T-cell (primary cell): ENCODE data around the gene DEAF1. TPM values are rescaled to one million over a fixed set of nuclear protein-coding genes. Genes with fewer than 3 reads are reported as not detected.

Source experiments
- ATAC-seq, 4 experiments: fragments of 200-7000 bp in 3 of 4; fragments of 150-1000 bp in 1 of 4; cut with Tn5 transposase; replicated peaks in 1 of 4; 1 replicate in 3 of 4; 2 replicates in 1 of 4; pipeline ENCODE4 v1.10.0; 2021; ENCODE audit warnings: moderate library complexity in 3 of 4, mild to moderate bottlenecking in 2 of 4, moderate number of reproducible peaks in 1 of 4
- CTCF ChIA-PET, 2 donors: fragments of 300-600 bp; sonication (Branson Sonifier 250); formaldehyde crosslinking; loops; one replicate each; lab custom pipeline; 2022; ENCODE audit warnings: antibody characterized with exemption in 2 of 2; lab: Charles Lee
- POLR2A ChIA-PET, 2 donors: fragments of 300-600 bp; sonication (Branson Sonifier 250); formaldehyde crosslinking; loops; one replicate each; lab custom pipeline; 2022; ENCODE audit warnings: antibody characterized with exemption in 2 of 2; lab: Charles Lee
- DNase-seq, 35 experiments: peaks; one replicate each; pipeline versions ENCODE4 v3.0.0 to v3.0.0-alpha.2; 2013 to 2023
- H3K27ac ChIP-seq: one replicate; pipeline ENCODE4 v1.5.1; 2013; ENCODE audit warnings: low read length
- H3K27me3 ChIP-seq, 2 experiments: replicated peaks in 1 of 2; 1 replicate in 1 of 2; 2 replicates in 1 of 2; pipeline versions ENCODE4 v1.6.1 to v1.7.0; 2013; ENCODE audit warnings: low read length in 1 of 2, mixed read lengths in 1 of 2; ENCODE audit not compliant: control insufficient read depth in 2 of 2, insufficient read depth in 2 of 2; ENCODE audit errors: extremely low read depth in 1 of 2
- H3K36me3 ChIP-seq, 2 donors: 1 replicate in 1 of 2; 2 replicates in 1 of 2; pipeline versions ENCODE4 v1.6.1 to v1.7.0; 2013; ENCODE audit warnings: low read length in 1 of 2; ENCODE audit not compliant: control insufficient read depth in 2 of 2, insufficient read depth in 1 of 2; ENCODE audit errors: extremely low read depth in 1 of 2
- H3K4me1 ChIP-seq, 2 experiments: 1 replicate in 1 of 2; 2 replicates in 1 of 2; pipeline versions ENCODE4 v1.6.1 to v1.7.0; 2013; ENCODE audit warnings: low read length in 2 of 2, mixed read lengths in 1 of 2; ENCODE audit not compliant: insufficient read depth in 2 of 2, control insufficient read depth in 1 of 2; ENCODE audit errors: extremely low read depth in 1 of 2
- H3K4me3 ChIP-seq, 2 donors: 1 replicate in 1 of 2; 2 replicates in 1 of 2; pipeline versions ENCODE4 v1.5.1 to v1.7.0; 2013; ENCODE audit warnings: mild to moderate bottlenecking in 2 of 2, low read length in 1 of 2, moderate library complexity in 1 of 2; ENCODE audit not compliant: control insufficient read depth in 1 of 2; ENCODE audit errors: extremely low read depth in 1 of 2
- H3K9me3 ChIP-seq: 2 replicates; pipeline ENCODE4 v1.7.0; 2013
- H3K27ac Mint-ChIP-seq, 2 donors: one replicate each; pipeline ENCODE4 v1.8.0; 2020 to 2021; ENCODE audit warnings: mild to moderate bottlenecking in 2 of 2, mixed read lengths in 2 of 2
- H3K27me3 Mint-ChIP-seq, 2 donors: one replicate each; pipeline ENCODE4 v1.8.0; 2021 to 2022; ENCODE audit warnings: mixed read lengths in 2 of 2
- H3K36me3 Mint-ChIP-seq: one replicate; pipeline ENCODE4 v1.8.0; 2021; ENCODE audit warnings: mixed read lengths
- H3K4me1 Mint-ChIP-seq, 3 donors: one replicate each; pipeline ENCODE4 v1.8.0; 2020 to 2022; ENCODE audit warnings: mixed read lengths in 3 of 3, mild to moderate bottlenecking in 1 of 3
- H3K4me3 Mint-ChIP-seq, 3 donors: one replicate each; pipeline ENCODE4 v1.8.0; 2020 to 2022; ENCODE audit warnings: mild to moderate bottlenecking in 3 of 3, mixed read lengths in 3 of 3, moderate library complexity in 3 of 3
- H3K9me3 Mint-ChIP-seq, 3 donors: one replicate each; pipeline ENCODE4 v1.8.0; 2020 to 2022; ENCODE audit warnings: mixed read lengths in 3 of 3
- WGBS: methylation state at CpG from one replicate; pipeline ENCODE4 v1.1.5; 2013; ENCODE audit warnings: missing lambda C conversion rate; ENCODE audit not compliant: insufficient coverage; 5-methylcytosine and 5-hydroxymethylcytosine counted together
- total RNA-seq, 35 experiments: library from RNA in 6 of 35; stranded (reverse) in 6 of 35; fragments of 120-200 nt in 1 of 35; gene quantifications; one replicate each; pipeline versions ENCODE4 v1.2.1 to v1.2.4 and lab custom pipeline; 2013 to 2026

Gene DEAF1
- total RNA-seq, 5 donors from 2014 or later (not counting 1 experiment from before 2014, with no cell fraction given), result 55.8 to 121 (median 57.3) TPM

GRCh38 chr11:612961-613300 lies 82.1 kb downstream of the DEAF1 start:
- Histone ChIP-seq H3K9me3 (no peaks in the 10 kb centered on the region), H3K27me3 (no peaks in the 10 kb centered on the region), H3K27ac (peak overlapping the region; percentile 28), H3K4me1 (peaks cover 4 to 44% of the 10 kb centered on the region in 2 experiments), H3K36me3 (peaks cover 10 to 62% of the 10 kb centered on the region in 2 donors), H3K4me3 (no peak overlapping the region)
- 96% methylated on average over 10 of the region's 10 CpGs for WGBS
- H3K4me3 Mint-ChIP-seq, result no peak overlapping the region
- no peaks in the 10 kb centered on the region for H3K27me3 Mint-ChIP-seq
- DNase-seq (no peak), ATAC-seq (no peak)
- no peaks in the 10 kb centered on the region for H3K9me3 Mint-ChIP-seq
- no peak overlapping the region for H3K27ac Mint-ChIP-seq
- H3K4me1 Mint-ChIP-seq, result peaks cover 14 to 28% (median 19%) of the 10 kb centered on the region in 3 donors
- ChIA-PET POLR2A (no interaction called here), CTCF (no interaction called here)
- peaks cover 9% of the 10 kb centered on the region for H3K36me3 Mint-ChIP-seq

- Histone ChIP-seq H3K27me3 (no peaks in the 10 kb centered on the region), H3K4me1 (peaks cover 4 to 44% of the 10 kb centered on the region in 2 experiments), H3K9me3 (no peaks in the 10 kb centered on the region), H3K4me3 (no peak overlapping the region), H3K27ac (no peak overlapping the region), H3K36me3 (peaks cover 15 to 68% of the 10 kb centered on the region in 2 donors)
- WGBS, result 91% methylated on average over 21 of the region's 27 CpGs
- Mint-ChIP-seq H3K27me3 (no peaks in the 10 kb centered on the region), H3K9me3 (no peaks in the 10 kb centered on the region), H3K27ac (peak overlapping the region; percentile 71 to 83), H3K4me3 (peak overlapping the region in 2 of 3 donors; percentile 2 to 38), H3K4me1 (peaks cover 14 to 28% (median 19%) of the 10 kb centered on the region in 3 donors), H3K36me3 (peaks cover 9% of the 10 kb centered on the region)
- DNase-seq (peak in 2 of 35 experiments; percentile 31 to 37), ATAC-seq (no peak)
- POLR2A ChIA-PET, result no interaction called here
- CTCF ChIA-PET, result interaction anchor here in 1 of 2 donors (0.6 kb wide), 1 partner anchor 58 kb away, joined by 3 read pairs; no protein-coding TSS in a partner anchor
Measured at GRCh38 chr11:612201-612960, 82.6 kb downstream of the DEAF1 start.

- Mint-ChIP-seq H3K27me3 (no peaks in the 10 kb centered on the region), H3K4me3 (no peak overlapping the region), H3K27ac (no peak overlapping the region), H3K36me3 (peaks cover 14% of the 10 kb centered on the region), H3K4me1 (peaks cover 9 to 23% (median 18%) of the 10 kb centered on the region in 3 donors), H3K9me3 (no peaks in the 10 kb centered on the region)
- peaks cover 21 to 78% of the 10 kb centered on the region in 2 donors for H3K36me3 ChIP-seq
- ATAC-seq (no peak), DNase-seq (no peak)
- H3K4me3 ChIP-seq, result no peak overlapping the region
- H3K9me3 ChIP-seq, result no peaks in the 10 kb centered on the region
- CTCF ChIA-PET, result no interaction called here
- 93% methylated on average over 35 of the region's 49 CpGs for WGBS
- H3K4me1 ChIP-seq, result peaks cover 4 to 35% of the 10 kb centered on the region in 2 experiments
- POLR2A ChIA-PET, result interaction anchor here in 1 of 2 donors (0.5 kb wide), 1 partner anchor 20 kb away, joined by 3 read pairs; no protein-coding TSS in a partner anchor
- no peak overlapping the region for H3K27ac ChIP-seq
- H3K27me3 ChIP-seq, result no peaks in the 10 kb centered on the region
Measured at GRCh38 chr11:611001-611996, 83.7 kb downstream of the DEAF1 start.

- CTCF ChIA-PET, result no interaction called here
- no peak for ATAC-seq
- Mint-ChIP-seq H3K9me3 (no peaks in the 10 kb centered on the region), H3K27ac (no peak overlapping the region), H3K4me1 (peaks cover 4 to 20% (median 14%) of the 10 kb centered on the region in 3 donors), H3K36me3 (peaks cover 15% of the 10 kb centered on the region), H3K27me3 (no peaks in the 10 kb centered on the region), H3K4me3 (no peak overlapping the region)
- Histone ChIP-seq H3K9me3 (no peaks in the 10 kb centered on the region), H3K27ac (no peak overlapping the region), H3K27me3 (no peaks in the 10 kb centered on the region), H3K36me3 (peaks cover 27 to 89% of the 10 kb centered on the region in 2 donors), H3K4me1 (peaks cover 4 to 30% of the 10 kb centered on the region in 2 experiments), H3K4me3 (no peak overlapping the region)
- no peak for DNase-seq
- 97% methylated on average over 11 of the region's 18 CpGs for WGBS
- POLR2A ChIA-PET, result no interaction called here
Measured at GRCh38 chr11:610146-610801, 84.7 kb downstream of the DEAF1 start.

- ChIA-PET CTCF (no interaction called here), POLR2A (no interaction called here)
- no peak overlapping the region for H3K4me3 Mint-ChIP-seq
- H3K36me3 Mint-ChIP-seq, result peaks cover 19% of the 10 kb centered on the region
- ATAC-seq (no peak), DNase-seq (no peak)
- H3K9me3 Mint-ChIP-seq, result no peaks in the 10 kb centered on the region
- H3K4me1 Mint-ChIP-seq, result peaks cover 4 to 16% (median 11%) of the 10 kb centered on the region in 3 donors
- H3K27me3 Mint-ChIP-seq, result no peaks in the 10 kb centered on the region
- no peak overlapping the region for H3K27ac Mint-ChIP-seq
- H3K36me3 ChIP-seq, result peaks cover 32 to 94% of the 10 kb centered on the region in 2 donors
- H3K4me3 ChIP-seq, result no peak overlapping the region
- no peaks in the 10 kb centered on the region for H3K9me3 ChIP-seq
- peaks cover 4 to 21% of the 10 kb centered on the region in 2 experiments for H3K4me1 ChIP-seq
- H3K27me3 ChIP-seq, result no peaks in the 10 kb centered on the region
- H3K27ac ChIP-seq, result no peak overlapping the region
- WGBS, result 92% methylated on average over 22 of the region's 28 CpGs
Measured at GRCh38 chr11:609341-609811, 85.6 kb downstream of the DEAF1 start.
